Fibroblast of pulmonary artery (primary cell): ENCODE results near the gene MYH6.
A peak's percentile ranks its signal among the peaks of the same experiment; 100 is the strongest.

Experiments
- DNase-seq: peaks from one replicate; pipeline ENCODE4 v3.0.0-alpha.2; 2010; ENCODE audit warnings: low read depth
- H3K4me3 ChIP-seq: replicated peaks from 2 replicates; pipeline ENCODE4 v1.5.1; 2011; ENCODE audit warnings: low read depth, mild to moderate bottlenecking, control low read depth, low read length, moderate library complexity
- CTCF ChIP-seq: IDR thresholded peaks from 2 replicates; pipeline ENCODE4 v1.5.1; 2011; ENCODE audit warnings: mild to moderate bottlenecking, control low read depth, low read length, inconsistent platforms; ENCODE audit errors: missing control alignments

MYH6 gene

DNA sequence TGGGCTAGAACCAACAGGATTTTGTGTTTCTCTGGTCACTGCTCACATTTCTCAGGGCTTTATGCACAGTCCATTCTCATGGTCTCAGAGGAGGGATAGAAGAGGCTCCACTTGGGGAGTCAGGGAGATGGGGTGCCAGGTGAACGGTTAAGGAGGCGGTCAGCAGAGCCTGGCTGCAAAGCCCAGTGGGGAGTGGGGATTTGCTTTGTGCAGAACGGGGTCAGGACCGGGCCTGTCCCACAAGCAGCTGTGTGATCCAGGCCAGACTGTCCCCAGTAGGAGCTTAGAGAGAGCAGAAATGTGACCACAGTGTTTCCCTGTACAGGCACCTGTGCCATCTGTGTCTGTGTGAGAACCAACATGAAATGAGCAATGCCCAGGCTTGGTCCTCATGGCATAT is 27.1 kb downstream of the MYH6 start:
- no peak for DNase-seq
- no peak for TF ChIP-seq CTCF
- no peak overlapping the region for H3K4me3 ChIP-seq

DNA sequence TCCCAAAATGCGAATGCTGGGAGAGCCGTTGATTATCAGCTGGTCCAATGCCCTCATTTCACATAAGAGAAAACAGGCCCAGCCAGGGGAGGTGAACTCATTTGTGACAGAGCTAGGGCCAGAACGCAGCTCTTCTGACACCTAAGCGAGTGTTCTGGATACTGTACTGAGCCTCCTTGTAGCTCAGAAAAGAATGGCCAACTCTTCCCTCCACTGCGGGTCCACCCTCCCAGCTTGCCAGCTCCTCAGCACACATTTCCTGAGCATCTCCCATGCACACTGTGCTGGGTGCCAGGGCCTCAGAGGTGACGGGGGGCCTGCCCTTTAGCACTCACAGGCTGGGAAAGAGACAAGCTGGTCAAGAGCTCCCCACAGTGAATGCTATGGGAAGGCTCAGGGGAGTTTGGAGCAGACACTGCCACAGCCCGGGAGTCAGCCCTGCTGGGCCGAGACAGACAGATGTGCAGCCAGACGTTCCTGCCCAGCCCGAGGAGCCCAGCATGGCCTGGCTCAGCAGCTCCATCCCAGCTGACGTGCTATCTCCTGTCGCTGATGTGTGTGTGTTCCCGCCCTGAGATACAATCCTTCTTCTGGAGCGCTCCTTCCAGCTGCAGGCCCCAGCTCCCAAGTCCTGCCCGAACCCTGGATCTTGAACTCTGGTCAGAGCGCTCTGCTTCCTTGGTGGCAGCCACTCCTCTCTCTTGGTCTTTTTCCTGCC is 27.7 kb downstream of the MYH6 start:
- H3K4me3 ChIP-seq, result no peak overlapping the region
- DNase-seq, result no peak
- no peak for TF ChIP-seq CTCF

DNA sequence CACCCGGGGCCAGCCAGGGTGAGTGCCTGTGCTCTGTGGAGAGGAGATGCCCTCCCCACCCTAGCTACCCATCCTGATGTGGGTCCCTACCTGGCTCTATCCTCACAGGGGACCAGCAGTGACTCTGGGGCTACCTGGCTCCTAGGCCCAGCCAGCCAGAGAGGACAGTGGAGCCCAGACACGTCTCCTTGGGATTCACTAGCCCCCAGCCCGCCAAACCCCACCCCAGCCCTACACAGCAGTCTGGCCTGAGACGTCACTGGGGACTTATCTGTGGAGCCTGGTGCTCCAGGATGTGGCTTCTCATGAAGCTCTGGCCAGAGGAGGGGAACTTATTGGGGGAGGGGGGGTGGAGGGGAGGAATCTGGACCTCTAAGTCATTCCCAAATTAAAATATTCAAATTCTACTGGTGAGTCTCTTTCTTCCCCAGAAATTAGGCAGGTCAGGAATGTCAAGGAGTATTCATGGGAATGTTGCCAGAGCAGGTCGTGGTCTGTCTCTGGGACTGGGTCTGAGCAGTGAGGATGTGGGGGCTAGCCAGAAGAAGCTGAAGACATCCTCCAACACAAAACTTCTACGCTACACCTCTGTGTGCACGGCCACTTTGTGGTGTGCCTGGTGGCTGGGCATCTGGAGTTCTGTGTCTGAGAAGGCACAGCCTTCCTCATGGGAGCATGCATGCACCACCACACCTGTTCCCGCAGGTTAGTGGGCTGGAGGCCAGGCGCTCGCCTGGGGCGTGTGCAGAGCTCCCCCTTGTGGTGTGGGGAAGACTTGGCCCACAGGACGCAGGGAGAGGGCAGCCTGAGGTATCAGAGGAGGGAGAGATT is 28.5 kb downstream of the MYH6 start:
- TF ChIP-seq CTCF, result peak; percentile 99
- peak; percentile 38 for DNase-seq
- H3K4me3 ChIP-seq, result no peak overlapping the region

- DNase-seq, result no peak
- no peak overlapping the region for H3K4me3 ChIP-seq
- no peak for TF ChIP-seq CTCF
Observed at GRCh38 chr14:23378612-23379220, 29.4 kb downstream of the MYH6 start.

DNA sequence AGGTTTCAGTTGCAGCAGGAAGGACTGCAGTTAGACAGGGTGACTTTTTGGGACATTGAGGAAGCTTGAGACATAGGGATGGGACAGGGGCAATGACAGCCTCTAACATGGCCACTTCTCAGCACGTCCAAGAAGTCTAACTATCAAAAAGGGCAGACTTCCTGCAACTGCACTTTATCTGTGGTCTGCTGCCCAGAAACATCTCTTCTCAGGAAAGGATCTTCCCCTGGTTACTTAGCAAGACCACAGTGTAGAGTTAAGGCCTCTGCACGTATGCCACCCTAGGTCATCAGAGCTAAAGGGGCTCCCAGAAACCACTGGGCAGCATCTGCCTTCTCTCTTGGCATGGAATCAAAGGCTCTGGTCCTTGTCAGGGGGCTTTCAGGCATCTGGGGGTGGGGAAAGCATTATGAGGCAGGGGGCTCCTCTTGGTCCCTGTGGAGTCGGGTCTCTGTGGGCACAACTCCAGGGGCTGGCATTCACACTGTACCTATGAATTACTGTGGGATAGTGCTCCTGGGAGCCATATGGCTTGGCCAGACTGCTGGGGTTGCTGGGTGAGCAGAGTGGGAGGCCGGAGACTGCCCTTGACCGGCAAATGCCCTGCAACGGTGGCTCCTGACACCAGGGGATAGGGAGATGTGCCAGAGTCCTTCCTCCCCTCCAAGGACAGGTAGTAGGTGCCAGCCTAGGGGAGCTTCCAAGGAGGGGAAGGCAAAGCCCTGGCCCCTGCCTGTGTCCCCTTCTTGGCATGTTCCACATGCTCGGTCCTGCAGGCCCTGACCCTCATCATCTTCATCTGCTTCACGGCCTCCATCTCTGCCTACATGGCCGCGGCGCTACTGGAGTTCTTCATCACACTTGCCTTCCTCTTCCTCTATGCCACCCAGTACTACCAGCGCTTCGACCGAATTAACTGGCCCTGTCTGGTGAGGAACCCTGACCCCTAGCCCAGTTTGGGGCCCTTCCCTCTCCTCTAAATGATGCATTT is 30.2 kb downstream of the MYH6 start:
- TF ChIP-seq CTCF, result no peak
- no peak overlapping the region for H3K4me3 ChIP-seq
- no peak for DNase-seq

- no peak for TF ChIP-seq CTCF
- no peak for DNase-seq
- no peak overlapping the region for H3K4me3 ChIP-seq
Observed at GRCh38 chr14:23377198-23377550, 30.9 kb downstream of the MYH6 start.
